KG1 (cell line): ENCODE data around the gene SLC30A1.
"Not testable (repeated sequence)": the region's sequence is repeated elsewhere in the genome, so short reads cannot be mapped to it uniquely, and the experiment has no call there.

Experiments
- DNase-seq: peaks from one replicate; lab custom pipeline; 2025; lab: John Stamatoyannopoulos, UW

Gene SLC30A1

GRCh38 chr1:211548321-211549091 lies 30.5 kb downstream of the SLC30A1 start:
- DNase-seq: no peak

- no peak for DNase-seq
Measured at GRCh38 chr1:211547710-211548109, 31.3 kb downstream of the SLC30A1 start.

- no peak for DNase-seq
Measured at GRCh38 chr1:211546543-211546942, 32.4 kb downstream of the SLC30A1 start.

GRCh38 chr1:211543025-211543424 lies 35.9 kb downstream of the SLC30A1 start:
- no peak for DNase-seq

- no peak for DNase-seq
Measured at GRCh38 chr1:211541720-211542477, 37.1 kb downstream of the SLC30A1 start.

GRCh38 chr1:211541278-211541677 lies 37.7 kb downstream of the SLC30A1 start:
- no peak for DNase-seq

GRCh38 chr1:211540824-211541223 lies 38.1 kb downstream of the SLC30A1 start:
- DNase-seq: not testable (repeated sequence)

GRCh38 chr1:211538287-211538686 lies 40.7 kb downstream of the SLC30A1 start:
- DNase-seq: no peak

GRCh38 chr1:211537253-211537652 lies 41.7 kb downstream of the SLC30A1 start:
- DNase-seq: no peak

GRCh38 chr1:211536606-211537005 lies 42.4 kb downstream of the SLC30A1 start:
- DNase-seq: no peak

GRCh38 chr1:211535346-211535745 lies 43.6 kb downstream of the SLC30A1 start:
- no peak for DNase-seq

- no peak for DNase-seq
Measured at GRCh38 chr1:211534545-211535291, 44.2 kb downstream of the SLC30A1 start.

- DNase-seq: no peak
Measured at GRCh38 chr1:211532088-211532444, 46.9 kb downstream of the SLC30A1 start.

- no peak for DNase-seq
Measured at GRCh38 chr1:211531194-211532087, 47.5 kb downstream of the SLC30A1 start.

- DNase-seq: no peak
Measured at GRCh38 chr1:211530102-211530501, 48.9 kb downstream of the SLC30A1 start.

GRCh38 chr1:211529453-211529852 lies 49.5 kb downstream of the SLC30A1 start:
- no peak for DNase-seq

- DNase-seq: no peak
Measured at GRCh38 chr1:211529011-211529410, 50.0 kb downstream of the SLC30A1 start.

GRCh38 chr1:211527888-211528287 lies 51.1 kb downstream of the SLC30A1 start:
- no peak for DNase-seq

GRCh38 chr1:211527006-211527405 lies 52.0 kb downstream of the SLC30A1 start:
- DNase-seq: no peak

GRCh38 chr1:211526101-211526500 lies 52.9 kb downstream of the SLC30A1 start:
- DNase-seq: no peak

GRCh38 chr1:211525101-211525676 lies 53.8 kb downstream of the SLC30A1 start:
- no peak for DNase-seq
